HG02588 (cell line): ENCODE results near the gene CRYM.
"Not testable (repeated sequence)": the region's sequence is repeated elsewhere in the genome, so short reads cannot be mapped to it uniquely, and the experiment has no call there.

Source experiments
- ATAC-seq: cut with Tn5 transposase; IDR thresholded peaks from one replicate; pipeline ENCODE4 v1.9.1; 2021; ENCODE audit warnings: mild to moderate bottlenecking, moderate library complexity; ENCODE audit not compliant: unreplicated experiment

The CRYM gene

GRCh38 chr16:21281698-21282389 lies 3.8 kb upstream of the CRYM start:
- no peak for ATAC-seq

- ATAC-seq, result no peak
Observed at GRCh38 chr16:21279501-21279900, 1.4 kb upstream of the CRYM start.

- ATAC-seq, result no peak
Observed at GRCh38 chr16:21277045-21277926, 804 bp downstream of the CRYM start.

- no peak for ATAC-seq
Observed at GRCh38 chr16:21276090-21276489, 2.0 kb downstream of the CRYM start.

- no peak for ATAC-seq
Observed at GRCh38 chr16:21275529-21275928, 2.6 kb downstream of the CRYM start.

- no peak for ATAC-seq
Observed at GRCh38 chr16:21274172-21274726, 3.8 kb downstream of the CRYM start.

- ATAC-seq, result not testable (repeated sequence)
Observed at GRCh38 chr16:21272763-21273162, 5.3 kb downstream of the CRYM start.

- ATAC-seq, result no peak
Observed at GRCh38 chr16:21272253-21272652, 5.8 kb downstream of the CRYM start.

GRCh38 chr16:21268236-21268635 lies 9.9 kb downstream of the CRYM start:
- ATAC-seq, result no peak

- ATAC-seq, result no peak
Observed at GRCh38 chr16:21267298-21267697, 10.8 kb downstream of the CRYM start.

- ATAC-seq, result no peak
Observed at GRCh38 chr16:21265104-21265837, 12.8 kb downstream of the CRYM start.

- no peak for ATAC-seq
Observed at GRCh38 chr16:21264571-21265036, 13.5 kb downstream of the CRYM start.

GRCh38 chr16:21263640-21264570 lies 14.2 kb downstream of the CRYM start:
- ATAC-seq, result peak; percentile 64

- no peak for ATAC-seq
Observed at GRCh38 chr16:21262779-21263639, 15.1 kb downstream of the CRYM start.

GRCh38 chr16:21260870-21261791 lies 17.0 kb downstream of the CRYM start:
- ATAC-seq, result no peak

GRCh38 chr16:21257284-21257683 lies 20.8 kb downstream of the CRYM start:
- no peak for ATAC-seq

GRCh38 chr16:21256636-21257035 lies 21.5 kb downstream of the CRYM start:
- no peak for ATAC-seq

- ATAC-seq, result no peak
Observed at GRCh38 chr16:21253470-21253869, 24.6 kb downstream of the CRYM start.
